Activated CD4-positive, alpha-beta memory T cell treated with anti-CD3 and anti-CD28 coated beads for 36 hours (primary cell): ENCODE results near the gene HLA-G. TPM values are rescaled to one million over a fixed set of nuclear protein-coding genes. Genes with fewer than 3 reads are reported as not detected.
A peak's percentile ranks its signal among the peaks of the same experiment; 100 is the strongest.
"Not testable (repeated sequence)": the region's sequence is repeated elsewhere in the genome, so short reads cannot be mapped to it uniquely, and the experiment has no call there.

Experiments
- CTCF ChIA-PET: fragments of 350-600 bp; sonication (Branson Sonifier 250); formaldehyde crosslinking; loops from one replicate; lab custom pipeline; 2021; ENCODE audit warnings: antibody characterized with exemption, inconsistent platforms; lab: Charles Lee
- POLR2A ChIA-PET: fragments of 350-600 bp; sonication (Branson Sonifier 250); formaldehyde crosslinking; loops from one replicate; lab custom pipeline; 2021; ENCODE audit warnings: antibody characterized with exemption; lab: Charles Lee
- DNase-seq: peaks from one replicate; pipeline ENCODE4 v3.0.0-alpha.2; 2020
- H3K27ac Mint-ChIP-seq: one replicate; pipeline ENCODE4 v1.8.0; 2021; ENCODE audit warnings: mixed read lengths
- H3K27me3 Mint-ChIP-seq: one replicate; pipeline ENCODE4 v1.8.0; 2021; ENCODE audit warnings: mixed read lengths
- H3K36me3 Mint-ChIP-seq: one replicate; pipeline ENCODE4 v1.8.0; 2021; ENCODE audit warnings: mixed read lengths
- H3K4me1 Mint-ChIP-seq: one replicate; pipeline ENCODE4 v1.8.0; 2021; ENCODE audit warnings: low read depth, mixed read lengths
- H3K4me3 Mint-ChIP-seq: one replicate; pipeline ENCODE4 v1.8.0; 2021; ENCODE audit warnings: mild to moderate bottlenecking, mixed read lengths
- H3K9me3 Mint-ChIP-seq: one replicate; pipeline ENCODE4 v1.8.0; 2021; ENCODE audit warnings: mixed read lengths
- intact Hi-C: fragments of 100-400 bp; cut with micrococcal nuclease; formaldehyde crosslinking; loops from one replicate; pipeline ENCODE4 v1.15.1; 2023
- total RNA-seq, 2 experiments: library from RNA; stranded (reverse); gene quantifications; one replicate each; pipeline ENCODE4 v1.2.3, GENCODE V29; 2021

HLA-G gene
- under 1 TPM; 0.19 to 0.38 TPM for total RNA-seq

DNA sequence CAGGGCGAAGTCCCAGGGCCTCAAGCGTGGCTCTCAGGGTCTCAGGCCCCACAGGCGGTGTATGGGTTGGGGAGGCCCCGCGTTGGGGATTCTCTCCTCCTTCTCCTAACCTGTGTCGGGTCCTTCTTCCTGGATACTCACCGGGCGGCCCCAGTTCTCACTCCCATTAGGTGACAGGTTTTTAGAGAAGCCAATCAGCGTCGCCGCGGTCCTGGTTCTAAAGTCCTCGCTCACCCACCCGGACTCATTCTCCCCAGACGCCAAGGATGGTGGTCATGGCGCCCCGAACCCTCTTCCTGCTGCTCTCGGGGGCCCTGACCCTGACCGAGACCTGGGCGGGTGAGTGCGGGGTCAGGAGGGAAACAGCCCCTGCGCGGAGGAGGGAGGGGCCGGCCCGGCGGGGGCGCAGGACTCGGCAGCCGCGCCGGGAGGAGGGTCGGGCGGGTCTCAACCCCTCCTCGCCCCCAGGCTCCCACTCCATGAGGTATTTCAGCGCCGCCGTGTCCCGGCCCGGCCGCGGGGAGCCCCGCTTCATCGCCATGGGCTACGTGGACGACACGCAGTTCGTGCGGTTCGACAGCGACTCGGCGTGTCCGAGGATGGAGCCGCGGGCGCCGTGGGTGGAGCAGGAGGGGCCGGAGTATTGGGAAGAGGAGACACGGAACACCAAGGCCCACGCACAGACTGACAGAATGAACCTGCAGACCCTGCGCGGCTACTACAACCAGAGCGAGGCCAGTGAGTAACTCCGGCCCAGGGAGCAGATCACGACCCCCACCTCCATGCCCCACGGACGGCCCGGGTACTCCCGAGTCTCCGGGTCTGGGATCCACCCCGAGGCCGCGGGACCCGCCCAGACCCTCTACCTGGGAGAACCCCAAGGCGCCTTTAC, at the start of gene HLA-G:
TSS of gene HLA-G (plus strand) at position 247 of the 892 bp plus-strand sequence. CDS start at position 267, 20 bp downstream.
- POLR2A ChIA-PET: no interaction called here
- H3K9me3 Mint-ChIP-seq: peaks cover 2% of the 10 kb centered on the region
- no peak within 1 kb of the TSS for H3K27ac Mint-ChIP-seq
- CTCF ChIA-PET: no interaction called here
- H3K36me3 Mint-ChIP-seq: no peaks in the 10 kb centered on the region
- H3K27me3 Mint-ChIP-seq: peaks cover 43% of the 10 kb centered on the region
- intact Hi-C loops: loop anchor here (5.0 kb wide), 1 partner anchor 76 kb away; no protein-coding TSS in a partner anchor
- peak within 1 kb of the TSS; percentile 53 for H3K4me3 Mint-ChIP-seq
- DNase-seq: no peak
- H3K4me1 Mint-ChIP-seq: peaks cover 9% of the 10 kb centered on the region

DNA sequence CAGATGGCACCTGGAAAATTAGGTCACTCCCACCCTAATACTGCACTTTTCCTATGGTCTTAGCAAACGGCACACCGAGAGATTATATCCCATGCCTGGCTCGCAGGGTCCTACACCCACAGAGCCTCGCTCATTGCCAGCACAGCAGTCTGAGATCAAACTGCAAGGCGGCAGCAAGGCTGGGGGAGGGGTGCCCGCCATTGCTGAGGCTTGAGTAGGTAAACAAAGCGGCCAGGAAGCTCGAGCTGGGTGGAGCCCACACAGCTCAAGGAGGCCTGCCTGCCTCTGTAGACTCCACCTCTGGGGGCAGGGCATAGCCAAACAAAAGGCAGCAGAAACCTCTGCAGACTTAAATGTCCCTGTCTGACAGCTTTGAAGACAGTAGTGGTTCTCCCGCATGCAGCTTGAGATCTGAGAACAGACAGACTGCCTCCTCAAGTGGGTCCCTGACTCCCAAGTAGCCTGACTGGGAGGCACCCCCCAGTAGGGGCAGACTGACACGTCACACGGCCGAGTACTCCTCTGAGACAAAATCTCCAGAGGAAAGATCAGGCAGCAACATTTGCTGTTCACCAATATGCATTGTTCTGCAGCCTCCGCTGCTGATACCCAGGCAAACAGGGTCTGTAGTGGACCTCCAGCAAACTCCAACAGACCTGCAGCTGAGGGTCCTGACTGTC, 47.5 kb upstream of the HLA-G start:
- CTCF ChIA-PET: interaction anchor here (1.3 kb wide), 1 partner anchor 54 kb away, joined by 3 read pairs; no protein-coding TSS in a partner anchor
- peaks cover 25% of the 10 kb centered on the region for H3K27me3 Mint-ChIP-seq
- DNase-seq, H3K9me3 Mint-ChIP-seq, H3K4me3 Mint-ChIP-seq, H3K27ac Mint-ChIP-seq, H3K4me1 Mint-ChIP-seq, intact Hi-C loops, H3K36me3 Mint-ChIP-seq, POLR2A ChIA-PET: not testable (repeated sequence)

DNA sequence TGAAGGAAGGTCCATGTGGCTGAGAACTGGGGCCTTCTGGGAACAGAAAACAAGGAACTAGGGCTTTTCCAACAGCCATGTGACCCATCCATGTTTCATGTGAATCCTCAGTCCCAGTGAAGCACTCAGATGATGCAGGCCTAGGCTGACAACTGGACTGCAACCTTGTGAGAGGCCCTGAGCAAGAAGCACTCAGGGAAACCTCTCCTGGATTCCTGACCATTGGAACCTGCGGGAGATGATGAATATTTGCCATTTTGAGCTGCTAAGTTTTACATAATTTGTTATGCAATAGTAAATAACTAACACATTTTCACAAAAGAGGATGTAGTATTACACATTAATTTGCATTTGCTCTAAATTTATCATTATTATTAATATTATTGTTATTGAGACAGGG, 38.4 kb upstream of the HLA-G start:
- Mint-ChIP-seq H3K27me3 (peaks cover 20% of the 10 kb centered on the region), H3K27ac (no peak overlapping the region), H3K9me3 (peaks cover 15% of the 10 kb centered on the region), H3K4me3 (no peak overlapping the region), H3K4me1 (peaks cover 14% of the 10 kb centered on the region), H3K36me3 (peaks cover 7% of the 10 kb centered on the region)
- CTCF ChIA-PET: no interaction called here
- no peak for DNase-seq
- POLR2A ChIA-PET: no interaction called here
- intact Hi-C loops: no loop called here

DNA sequence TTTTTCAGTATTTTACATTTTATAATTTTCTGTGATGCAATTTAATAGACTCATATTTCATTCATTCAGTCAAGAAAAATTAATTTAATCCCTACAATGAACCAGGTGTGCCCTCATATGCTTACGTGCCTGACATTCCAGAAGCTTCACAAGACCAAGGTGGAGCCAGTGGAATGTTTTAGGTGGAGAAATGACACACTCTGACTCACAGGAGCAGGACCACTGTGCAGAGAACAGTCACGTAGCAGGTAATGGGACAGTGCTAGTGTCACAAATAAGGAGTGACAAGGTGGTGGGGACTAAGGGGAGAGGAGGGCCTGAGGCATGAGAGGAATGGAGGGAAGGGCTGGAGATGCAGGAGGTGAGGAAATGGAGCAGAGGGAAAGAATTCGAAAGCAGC, 37.0 kb upstream of the HLA-G start:
- Mint-ChIP-seq H3K9me3 (peaks cover 8% of the 10 kb centered on the region), H3K27ac (no peak overlapping the region), H3K4me3 (no peak overlapping the region), H3K27me3 (peaks cover 25% of the 10 kb centered on the region), H3K4me1 (peaks cover 14% of the 10 kb centered on the region), H3K36me3 (peaks cover 7% of the 10 kb centered on the region)
- CTCF ChIA-PET: no interaction called here
- no peak for DNase-seq
- intact Hi-C loops: loop anchor here (5.0 kb wide), 1 partner anchor 33 kb away; no protein-coding TSS in a partner anchor
- POLR2A ChIA-PET: interaction anchor here (1.1 kb wide), 1 partner anchor 151 kb away, joined by 3 read pairs; no protein-coding TSS in a partner anchor

DNA sequence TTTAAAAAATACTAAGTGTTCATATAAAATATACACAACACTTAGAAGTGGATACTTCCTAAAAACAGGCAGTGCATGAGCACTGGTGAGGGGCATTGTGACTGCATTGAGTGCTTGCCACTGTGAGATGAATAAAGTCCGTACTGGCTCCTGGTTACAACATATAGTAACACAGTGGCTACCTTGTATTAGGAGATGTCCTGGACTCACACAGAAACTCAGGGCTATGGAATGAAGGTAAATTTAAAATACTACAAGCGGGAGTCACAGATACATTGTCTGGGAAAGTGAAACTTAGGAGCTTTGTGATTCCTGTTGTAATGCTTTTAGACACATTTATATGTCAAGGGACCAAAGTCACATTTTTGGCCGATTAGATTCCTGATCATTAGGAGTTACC, 36.5 kb upstream of the HLA-G start:
- POLR2A ChIA-PET: interaction anchor here (1.1 kb wide), 1 partner anchor 150 kb away, joined by 3 read pairs; no protein-coding TSS in a partner anchor

DNA sequence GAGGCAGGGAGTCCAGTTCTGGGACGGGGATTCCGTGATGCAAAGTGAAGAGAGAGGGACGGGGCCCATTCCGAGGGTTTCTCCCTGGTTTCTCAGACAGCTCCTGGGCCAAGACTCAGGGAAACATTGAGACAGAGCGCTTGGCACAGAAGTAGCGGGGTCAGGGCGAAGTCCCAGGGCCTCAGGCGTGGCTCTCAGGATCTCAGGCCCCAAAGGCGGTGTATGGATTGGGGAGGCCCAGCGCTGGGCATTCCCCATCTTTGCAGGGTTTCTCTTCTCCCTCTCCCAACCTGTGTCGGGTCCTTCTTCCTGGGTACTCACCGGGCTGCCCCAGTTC, 35.9 kb upstream of the HLA-G start:
- no peak overlapping the region for H3K27ac Mint-ChIP-seq

More for the DNA sequence above, 36.5 kb upstream of the HLA-G start:
- Mint-ChIP-seq H3K36me3 (peaks cover 7% of the 10 kb centered on the region), H3K4me1 (peaks cover 14% of the 10 kb centered on the region), H3K4me3 (peak overlapping the region; percentile 60), H3K9me3 (peaks cover 8% of the 10 kb centered on the region), H3K27me3 (peaks cover 27% of the 10 kb centered on the region), H3K27ac (no peak overlapping the region)
- DNase-seq: no peak
- CTCF ChIA-PET: interaction anchor here (2.4 kb wide), 1 partner anchor 53 kb away, joined by 15 read pairs; no protein-coding TSS in a partner anchor
- intact Hi-C loops: loop anchor here (5.0 kb wide), 1 partner anchor 34 kb away; no protein-coding TSS in a partner anchor

DNA sequence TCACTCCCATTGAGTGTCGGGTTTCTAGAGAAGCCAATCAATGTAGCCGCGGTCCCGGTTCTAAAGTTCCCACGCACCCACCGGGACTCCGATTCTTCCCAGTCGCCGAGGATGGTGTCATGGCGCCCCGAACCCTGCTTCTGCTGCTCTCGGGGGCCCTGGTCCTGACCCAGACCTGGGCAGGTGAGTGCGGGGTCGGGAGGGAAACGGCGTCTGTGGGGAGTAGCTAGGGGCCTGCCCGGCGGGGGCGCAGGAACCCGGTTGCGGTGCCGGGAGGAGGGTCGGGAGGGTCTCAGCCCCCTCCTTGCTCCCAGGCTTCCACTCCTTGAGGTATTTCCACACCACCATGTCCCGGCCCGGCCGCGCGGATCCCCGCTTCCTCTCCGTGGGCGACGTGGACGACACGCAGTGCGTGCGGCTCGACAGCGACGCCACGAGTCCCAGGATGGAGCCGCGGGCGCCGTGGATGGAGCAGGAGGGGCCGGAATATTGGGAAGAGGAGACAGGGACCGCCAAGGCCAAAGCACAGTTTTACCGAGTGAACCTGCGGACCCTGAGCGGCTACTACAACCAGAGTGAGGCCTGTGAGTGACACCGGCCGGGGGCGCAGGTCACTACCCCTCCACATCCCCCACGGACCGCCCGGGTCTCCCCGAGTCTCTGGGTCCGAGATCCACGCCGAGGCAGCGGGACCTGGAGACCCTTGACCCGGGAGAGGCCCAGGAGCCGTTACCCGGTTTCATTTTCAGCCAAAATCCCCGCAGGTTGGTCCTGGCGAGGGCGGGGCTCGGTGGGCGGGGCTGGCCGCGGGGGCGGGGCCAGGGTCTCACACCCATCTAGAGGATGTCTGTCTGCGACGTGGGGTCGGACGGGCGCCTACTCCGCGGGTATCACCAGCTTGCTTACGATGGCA, 35.2 kb upstream of the HLA-G start:
- peaks cover 7% of the 10 kb centered on the region for H3K36me3 Mint-ChIP-seq
- peaks cover 22% of the 10 kb centered on the region for H3K27me3 Mint-ChIP-seq
- H3K9me3 Mint-ChIP-seq: peaks cover 8% of the 10 kb centered on the region
- intact Hi-C loops: loop anchor here (2.0 to 5.0 kb wide), 2 partner anchors 35 to 156 kb away; no protein-coding TSS in a partner anchor
- H3K27ac Mint-ChIP-seq: no peak overlapping the region
- peak; percentile 84 for DNase-seq
- POLR2A ChIA-PET: no interaction called here
- CTCF ChIA-PET: interaction anchor here (0.6 to 2.4 kb wide), 2 partner anchors 54 to 139 kb away, joined by 3 to 15 read pairs; no protein-coding TSS in a partner anchor
- H3K4me3 Mint-ChIP-seq: peak overlapping the region; percentile 81
- peaks cover 18% of the 10 kb centered on the region for H3K4me1 Mint-ChIP-seq

More for the DNA sequence above, 35.9 kb upstream of the HLA-G start:
- POLR2A ChIA-PET: interaction anchor here (1.1 kb wide), 1 partner anchor 150 kb away, joined by 3 read pairs; no protein-coding TSS in a partner anchor
- peaks cover 8% of the 10 kb centered on the region for H3K9me3 Mint-ChIP-seq
- intact Hi-C loops: loop anchor here (2.0 to 5.0 kb wide), 2 partner anchors 34 to 157 kb away; no protein-coding TSS in a partner anchor
- H3K36me3 Mint-ChIP-seq: peaks cover 7% of the 10 kb centered on the region
- peaks cover 27% of the 10 kb centered on the region for H3K27me3 Mint-ChIP-seq
- H3K4me1 Mint-ChIP-seq: peaks cover 14% of the 10 kb centered on the region
- DNase-seq: no peak
- CTCF ChIA-PET: interaction anchor here (0.6 to 2.4 kb wide), 2 partner anchors 54 to 138 kb away, joined by 3 to 15 read pairs; no protein-coding TSS in a partner anchor
- H3K4me3 Mint-ChIP-seq: peak overlapping the region; percentile 60

DNA sequence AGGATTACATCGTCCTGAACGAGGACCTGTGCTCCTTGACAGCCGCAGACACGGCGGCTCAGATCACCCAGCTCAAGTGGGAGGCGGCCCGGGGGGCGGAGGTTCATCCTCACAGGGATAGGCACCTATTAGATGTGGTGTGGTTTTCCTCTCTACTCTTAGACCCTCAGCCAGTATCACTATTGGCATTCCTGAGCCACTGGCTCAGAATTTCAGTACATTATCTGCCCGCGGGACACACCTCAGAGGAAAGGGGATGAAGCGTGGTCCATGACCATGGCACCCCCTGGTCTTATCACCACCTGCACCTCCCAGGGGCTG, 34.6 kb upstream of the HLA-G start:
- POLR2A ChIA-PET: no interaction called here
- peaks cover 5% of the 10 kb centered on the region for H3K36me3 Mint-ChIP-seq
- no peak overlapping the region for H3K27ac Mint-ChIP-seq
- CTCF ChIA-PET: interaction anchor here (2.4 kb wide), 1 partner anchor 55 kb away, joined by 15 read pairs; no protein-coding TSS in a partner anchor
- peaks cover 6% of the 10 kb centered on the region for H3K9me3 Mint-ChIP-seq
- peaks cover 19% of the 10 kb centered on the region for H3K4me1 Mint-ChIP-seq
- H3K4me3 Mint-ChIP-seq: peak overlapping the region; percentile 81
- intact Hi-C loops: loop anchor here (2.0 to 5.0 kb wide), 2 partner anchors 36 to 156 kb away; no protein-coding TSS in a partner anchor
- DNase-seq: no peak
- H3K27me3 Mint-ChIP-seq: peaks cover 19% of the 10 kb centered on the region

DNA sequence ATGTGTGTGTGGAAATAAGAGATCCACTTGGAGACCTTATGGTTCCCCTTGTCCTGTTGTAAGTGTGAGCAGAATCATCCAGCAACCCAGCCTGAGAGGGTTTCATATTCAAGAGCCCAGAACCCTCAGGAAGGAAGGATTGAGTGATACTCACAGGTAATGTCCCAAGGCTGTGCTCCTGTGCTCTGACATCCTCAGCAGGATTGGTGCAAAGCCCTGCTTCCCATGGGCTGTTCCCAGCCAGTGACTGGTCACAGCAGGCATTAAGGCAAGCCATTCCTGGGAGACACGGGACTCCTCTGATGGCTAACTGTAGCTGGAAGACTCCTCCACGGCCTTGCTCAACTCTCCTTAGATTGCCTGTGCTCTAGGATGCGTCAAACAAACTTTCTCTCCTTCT, 33.8 kb upstream of the HLA-G start:
- Mint-ChIP-seq H3K9me3 (peaks cover 2% of the 10 kb centered on the region), H3K4me3 (no peak overlapping the region), H3K4me1 (peaks cover 19% of the 10 kb centered on the region), H3K36me3 (peaks cover 4% of the 10 kb centered on the region), H3K27me3 (peaks cover 21% of the 10 kb centered on the region), H3K27ac (no peak overlapping the region)
- intact Hi-C loops: loop anchor here (2.0 to 5.0 kb wide), 2 partner anchors 36 to 155 kb away; no protein-coding TSS in a partner anchor
- POLR2A ChIA-PET: no interaction called here
- CTCF ChIA-PET: interaction anchor here (1.0 kb wide), 2 partner anchors 140 to 144 kb away, joined by 3 to 6 read pairs; no protein-coding TSS in a partner anchor
- no peak for DNase-seq

DNA sequence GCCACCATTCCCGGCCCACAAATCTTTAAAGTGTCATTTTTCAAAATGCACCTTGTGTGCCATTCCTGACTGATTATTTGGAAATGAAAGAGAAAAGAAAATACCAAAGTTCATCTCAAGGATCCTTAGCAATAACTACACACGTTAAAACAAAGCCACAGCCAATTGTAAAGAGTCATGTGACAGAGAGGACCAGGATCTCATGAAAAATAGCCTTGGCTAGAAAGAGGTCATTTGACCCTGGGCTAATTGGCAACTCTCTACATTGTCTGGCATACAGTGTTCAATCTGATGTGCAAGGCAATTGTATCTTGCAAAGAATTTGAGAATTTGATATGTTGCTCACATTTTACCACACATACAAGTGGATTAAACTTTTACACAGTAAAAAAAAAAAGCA, 31.6 kb upstream of the HLA-G start:
- POLR2A ChIA-PET: no interaction called here
- Mint-ChIP-seq H3K27me3 (peaks cover 21% of the 10 kb centered on the region), H3K36me3 (peaks cover 4% of the 10 kb centered on the region), H3K4me1 (peaks cover 16% of the 10 kb centered on the region), H3K4me3 (no peak overlapping the region), H3K9me3 (no peaks in the 10 kb centered on the region), H3K27ac (no peak overlapping the region)
- CTCF ChIA-PET: no interaction called here
- no peak for DNase-seq
- intact Hi-C loops: no loop called here

DNA sequence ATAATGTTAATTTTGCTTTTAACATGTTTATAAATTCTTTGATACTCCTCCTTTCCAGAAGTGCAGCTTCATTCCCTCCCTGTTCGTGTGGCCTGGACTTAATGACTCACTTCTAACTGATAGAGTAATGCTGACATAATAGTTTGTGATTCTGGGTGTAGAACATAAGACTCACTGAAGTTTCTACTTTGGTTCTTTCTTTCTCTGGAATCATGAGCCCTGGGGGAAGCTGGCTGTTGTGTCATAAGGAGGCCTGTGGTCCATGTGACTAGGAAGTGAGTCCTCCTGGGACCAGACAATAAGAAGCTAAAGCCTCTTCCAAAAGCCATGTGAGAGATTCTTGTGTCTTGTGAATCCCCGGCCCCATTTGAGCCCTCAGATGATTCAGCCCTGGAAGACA, 30.5 kb upstream of the HLA-G start:
- H3K4me3 Mint-ChIP-seq: no peak overlapping the region
- H3K36me3 Mint-ChIP-seq: peaks cover 4% of the 10 kb centered on the region
- peaks cover 18% of the 10 kb centered on the region for H3K27me3 Mint-ChIP-seq
- DNase-seq: peak; percentile 26
- H3K4me1 Mint-ChIP-seq: peaks cover 12% of the 10 kb centered on the region
- no peaks in the 10 kb centered on the region for H3K9me3 Mint-ChIP-seq
- CTCF ChIA-PET: interaction anchor here (0.9 to 2.1 kb wide), 5 partner anchors 43 to 158 kb away, joined by 3 to 6 read pairs (median 5); no protein-coding TSS in a partner anchor
- POLR2A ChIA-PET: interaction anchor here (1.2 kb wide), 1 partner anchor 10 kb away, joined by 3 read pairs; no protein-coding TSS in a partner anchor
- intact Hi-C loops: no loop called here
- no peak overlapping the region for H3K27ac Mint-ChIP-seq
